ENCODE data around the gene CCDC185.

DNA sequence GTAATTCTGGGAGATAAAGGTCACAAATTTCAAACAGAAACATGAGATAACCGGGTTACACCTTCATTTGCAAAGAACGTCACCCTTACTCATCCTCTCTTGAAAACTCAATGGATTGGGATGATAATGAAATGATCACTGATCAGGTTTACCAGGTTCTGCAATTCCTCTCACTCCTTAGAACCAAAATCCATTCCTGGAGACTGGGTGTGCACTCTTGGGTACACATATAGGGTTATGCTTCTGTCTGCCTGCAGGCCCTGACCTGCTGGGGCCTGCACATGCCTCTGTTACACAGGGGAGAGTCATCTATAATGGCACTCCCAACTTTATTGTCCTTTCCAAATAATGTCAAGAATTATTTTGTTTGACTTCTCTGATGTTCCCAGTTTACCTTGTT lies 37.5 kb upstream of the CCDC185 start:
- TF ChIP-seq POLR2A (IDR thresholded peaks at IDR 0.05) (no peak), POLR2AphosphoS5 (IDR thresholded peaks at IDR 0.05) (no peak)
- TF ChIP-seq, protein P1, sequence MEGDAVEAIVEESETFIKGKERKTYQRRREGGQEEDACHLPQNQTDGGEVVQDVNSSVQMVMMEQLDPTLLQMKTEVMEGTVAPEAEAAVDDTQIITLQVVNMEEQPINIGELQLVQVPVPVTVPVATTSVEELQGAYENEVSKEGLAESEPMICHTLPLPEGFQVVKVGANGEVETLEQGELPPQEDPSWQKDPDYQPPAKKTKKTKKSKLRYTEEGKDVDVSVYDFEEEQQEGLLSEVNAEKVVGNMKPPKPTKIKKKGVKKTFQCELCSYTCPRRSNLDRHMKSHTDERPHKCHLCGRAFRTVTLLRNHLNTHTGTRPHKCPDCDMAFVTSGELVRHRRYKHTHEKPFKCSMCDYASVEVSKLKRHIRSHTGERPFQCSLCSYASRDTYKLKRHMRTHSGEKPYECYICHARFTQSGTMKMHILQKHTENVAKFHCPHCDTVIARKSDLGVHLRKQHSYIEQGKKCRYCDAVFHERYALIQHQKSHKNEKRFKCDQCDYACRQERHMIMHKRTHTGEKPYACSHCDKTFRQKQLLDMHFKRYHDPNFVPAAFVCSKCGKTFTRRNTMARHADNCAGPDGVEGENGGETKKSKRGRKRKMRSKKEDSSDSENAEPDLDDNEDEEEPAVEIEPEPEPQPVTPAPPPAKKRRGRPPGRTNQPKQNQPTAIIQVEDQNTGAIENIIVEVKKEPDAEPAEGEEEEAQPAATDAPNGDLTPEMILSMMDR (IDR thresholded peaks at IDR 0.05 in 8 of 11, conservative IDR thresholded peaks at IDR 0.05 in 3 of 11), result no peak
